Right renal cortex interstitium (tissue), 3 donors: ENCODE measurements around the gene ARHGAP31. TPM values are rescaled to one million over a fixed set of nuclear protein-coding genes. Genes with fewer than 3 reads are reported as not detected.
"Not testable (repeated sequence)": the region's sequence is repeated elsewhere in the genome, so short reads cannot be mapped to it uniquely, and the experiment has no call there.

ENCODE experiments used
- DNase-seq, 3 donors: peaks; one replicate each; pipeline ENCODE4 v3.0.0-alpha.2; 2013; ENCODE audit warnings: low read depth in 3 of 3, low spot score in 2 of 3
- polyA plus RNA-seq, 3 donors: library from polyadenylated mRNA; unstranded; fragments of 120-200 nt; gene quantifications; one replicate each; pipeline ENCODE4 v1.2.1, GENCODE V29; 2013; ENCODE audit not compliant: insufficient read length in 3 of 3

ARHGAP31 gene
- 10 to 100 TPM; 12.5 to 14.5 (median 14.3) TPM for polyA plus RNA-seq

DNA sequence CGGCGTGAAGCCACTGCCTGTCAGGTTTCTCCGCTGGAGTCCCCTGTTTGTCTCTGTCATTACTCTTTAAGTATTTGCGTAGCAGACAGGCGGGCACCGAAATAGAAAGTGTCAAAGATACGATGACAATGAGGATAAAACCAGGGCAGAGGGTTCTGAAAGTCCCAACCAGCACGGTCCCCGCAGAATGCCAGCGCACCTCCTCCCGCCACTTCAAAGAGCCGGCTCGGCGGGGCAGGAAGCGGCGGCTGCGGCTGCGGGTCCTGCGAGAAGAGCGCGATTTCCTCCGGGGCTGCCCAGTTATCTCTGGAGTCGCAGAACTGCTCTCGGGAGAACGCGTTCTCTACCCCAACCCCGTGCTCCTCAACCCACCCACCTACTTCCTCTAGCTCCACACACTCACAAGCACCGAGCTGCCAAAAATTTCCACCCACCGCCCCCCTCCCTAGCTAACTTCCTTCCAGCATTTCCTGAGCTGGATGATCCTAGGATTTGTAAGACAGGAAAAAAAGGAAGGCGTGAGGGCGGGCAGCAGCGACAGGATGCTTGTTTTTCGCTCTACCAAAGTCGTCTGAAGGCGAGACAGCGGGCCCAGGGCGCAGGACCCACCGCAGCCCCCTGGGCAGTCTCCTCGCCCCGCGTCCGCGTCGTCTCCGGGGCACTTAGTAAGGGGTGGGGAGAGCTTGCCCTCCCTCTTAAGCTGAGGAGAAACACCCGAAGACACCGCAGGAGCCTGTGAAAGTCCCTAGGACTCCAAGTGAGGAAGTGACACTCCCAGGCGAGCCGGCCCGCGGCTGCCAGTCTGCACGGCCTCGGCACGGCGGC is at the start of gene ARHGAP31:
ARHGAP31 (plus strand) TSS at position 513 of the 825 bp plus-strand sequence. CDS start 522 bp downstream, outside the sequence.
- peak in 2 of 3 donors; percentile 45 to 54 for DNase-seq

- DNase-seq = no peak
Measured at GRCh38 chr3:119245778-119246177, 48.4 kb upstream of the ARHGAP31 start.

- DNase-seq = no peak
Measured at GRCh38 chr3:119255214-119255613, 39.0 kb upstream of the ARHGAP31 start.

DNA sequence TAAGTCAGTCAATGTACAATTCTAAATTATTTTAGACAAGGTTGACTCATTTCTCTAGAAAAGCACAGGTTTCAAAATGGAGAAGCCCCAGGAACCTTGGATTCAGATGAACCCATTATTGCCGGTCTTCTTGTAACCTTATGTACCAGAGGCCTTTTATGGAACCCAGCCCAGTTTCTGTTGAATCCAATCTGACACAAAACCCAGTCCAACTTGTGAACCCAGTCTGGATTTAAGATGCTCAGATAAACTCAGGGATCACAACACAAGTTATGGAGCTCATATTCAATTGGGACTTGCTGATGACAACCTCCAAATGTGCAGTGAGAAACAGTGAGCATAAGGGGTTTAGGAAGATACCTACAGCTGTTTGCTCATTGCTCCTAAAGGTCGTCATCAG is 37.1 kb upstream of the ARHGAP31 start:
- no peak for DNase-seq

DNA sequence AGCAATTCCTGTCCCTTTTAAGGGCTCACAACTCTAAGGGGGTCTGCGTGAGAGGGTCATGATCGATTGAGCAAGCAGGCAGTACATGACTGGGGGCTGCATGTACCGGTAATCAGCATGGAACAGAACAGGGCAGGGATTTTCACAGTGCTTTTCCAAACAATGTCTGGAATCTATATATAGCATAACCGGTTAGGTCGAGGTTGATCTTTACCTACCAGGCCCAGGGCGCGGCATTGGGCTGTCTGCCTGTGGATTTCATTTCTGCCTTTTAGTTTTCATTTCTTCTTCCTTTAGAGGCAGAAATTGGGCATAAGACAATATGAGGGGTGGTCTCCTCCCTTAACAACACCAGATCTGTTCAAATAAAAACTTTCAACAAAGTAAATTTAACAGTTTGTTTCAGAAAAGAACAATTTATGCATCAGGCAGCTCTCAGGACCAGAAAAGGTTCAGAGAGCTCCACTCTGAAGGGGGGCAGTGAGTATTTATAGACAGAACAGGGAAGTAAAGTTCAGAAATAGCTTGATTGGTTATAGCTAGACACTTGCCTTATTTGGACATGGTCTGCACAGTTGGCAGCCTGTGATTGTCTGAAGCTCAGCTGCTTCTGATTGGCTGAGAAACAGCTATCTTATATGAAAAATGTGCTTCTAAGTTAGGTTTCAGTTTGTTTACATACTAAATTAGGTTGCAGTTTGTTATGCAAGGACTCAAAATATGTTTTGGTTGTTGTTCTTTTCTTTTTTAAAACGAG is 36.4 kb upstream of the ARHGAP31 start:
- no peak for DNase-seq

GRCh38 chr3:119258915-119259314 is 35.3 kb upstream of the ARHGAP31 start:
- no peak for DNase-seq

DNA sequence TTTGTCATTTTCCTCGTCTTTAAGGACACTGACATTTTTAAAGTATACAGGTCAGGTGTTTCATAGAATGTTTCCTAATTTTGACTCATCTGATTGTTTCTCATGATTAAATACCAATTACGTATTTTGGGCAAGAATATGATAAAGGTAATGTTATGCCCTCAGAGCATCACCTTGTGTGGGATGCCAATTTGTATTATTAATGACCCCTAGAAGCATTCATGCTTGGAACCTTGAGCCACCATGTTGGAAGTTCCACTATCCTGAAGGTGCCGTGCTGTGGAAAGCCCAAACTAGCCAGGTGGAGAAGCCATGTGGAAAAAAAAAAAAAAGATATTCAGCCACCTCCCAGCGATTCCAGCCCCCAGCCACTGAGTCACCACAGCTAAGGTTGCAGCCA is 34.4 kb upstream of the ARHGAP31 start:
- no peak for DNase-seq

- DNase-seq = no peak
Measured at GRCh38 chr3:119261055-119261454, 33.1 kb upstream of the ARHGAP31 start.

- not testable (repeated sequence) for DNase-seq
Measured at GRCh38 chr3:119270212-119270611, 24.0 kb upstream of the ARHGAP31 start.

DNA sequence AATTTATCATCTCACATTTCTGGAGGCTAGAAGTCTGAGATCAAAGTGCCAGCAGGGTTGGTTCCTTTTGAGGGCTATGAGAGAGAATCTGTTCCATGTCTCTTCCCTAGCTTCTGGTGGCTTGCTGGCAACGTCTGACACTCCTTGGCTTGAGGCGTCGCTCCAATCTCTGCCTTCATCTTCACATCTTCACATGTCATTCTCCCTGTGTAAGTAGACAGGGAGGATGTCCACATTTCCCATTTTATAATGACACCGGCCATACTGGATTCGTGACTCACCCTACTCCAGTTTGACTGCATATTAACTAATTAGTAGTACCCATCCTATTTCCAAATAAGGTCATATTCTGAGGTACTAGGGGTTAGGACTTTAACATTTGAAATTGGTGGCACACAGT is 17.5 kb upstream of the ARHGAP31 start:
- no peak for DNase-seq

- no peak for DNase-seq
Measured at GRCh38 chr3:119279101-119279554, 15.1 kb upstream of the ARHGAP31 start.

DNA sequence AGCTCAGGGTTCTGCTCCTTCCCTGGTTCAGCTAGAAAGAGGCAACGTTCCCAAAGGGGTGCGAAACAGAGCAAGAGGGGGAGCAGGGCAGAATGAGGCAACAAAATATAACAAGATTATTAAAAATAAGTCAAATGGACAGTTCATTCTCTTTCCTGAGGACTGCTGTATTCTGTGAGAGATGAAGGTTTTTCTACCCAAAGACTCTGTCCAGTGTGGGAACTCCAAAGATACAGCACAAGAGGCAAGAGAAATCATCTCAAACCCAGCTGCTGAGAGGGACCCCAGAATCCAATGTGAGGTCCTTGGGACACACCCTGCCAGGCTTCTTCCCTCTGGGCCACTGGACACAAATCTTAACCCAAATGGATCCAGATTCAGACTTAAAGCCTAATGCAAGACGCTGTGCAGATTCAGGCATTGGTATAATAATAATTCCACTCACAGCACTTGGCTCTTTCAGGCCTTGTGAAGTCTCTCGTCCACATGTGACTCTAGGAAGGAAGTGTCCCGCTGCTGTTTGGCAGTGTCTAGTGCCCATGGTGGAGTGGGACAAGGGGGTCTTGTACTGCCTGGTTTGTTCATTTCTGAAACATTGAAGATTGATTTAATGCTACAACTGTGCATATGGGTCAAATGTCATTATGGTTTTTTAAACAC is 14.5 kb upstream of the ARHGAP31 start:
- DNase-seq = no peak

- DNase-seq = no peak
Measured at GRCh38 chr3:119288669-119289403, 5.3 kb upstream of the ARHGAP31 start.

- no peak for DNase-seq
Measured at GRCh38 chr3:119289404-119289770, 4.8 kb upstream of the ARHGAP31 start.

- no peak for DNase-seq
Measured at GRCh38 chr3:119290613-119291012, 3.6 kb upstream of the ARHGAP31 start.

DNA sequence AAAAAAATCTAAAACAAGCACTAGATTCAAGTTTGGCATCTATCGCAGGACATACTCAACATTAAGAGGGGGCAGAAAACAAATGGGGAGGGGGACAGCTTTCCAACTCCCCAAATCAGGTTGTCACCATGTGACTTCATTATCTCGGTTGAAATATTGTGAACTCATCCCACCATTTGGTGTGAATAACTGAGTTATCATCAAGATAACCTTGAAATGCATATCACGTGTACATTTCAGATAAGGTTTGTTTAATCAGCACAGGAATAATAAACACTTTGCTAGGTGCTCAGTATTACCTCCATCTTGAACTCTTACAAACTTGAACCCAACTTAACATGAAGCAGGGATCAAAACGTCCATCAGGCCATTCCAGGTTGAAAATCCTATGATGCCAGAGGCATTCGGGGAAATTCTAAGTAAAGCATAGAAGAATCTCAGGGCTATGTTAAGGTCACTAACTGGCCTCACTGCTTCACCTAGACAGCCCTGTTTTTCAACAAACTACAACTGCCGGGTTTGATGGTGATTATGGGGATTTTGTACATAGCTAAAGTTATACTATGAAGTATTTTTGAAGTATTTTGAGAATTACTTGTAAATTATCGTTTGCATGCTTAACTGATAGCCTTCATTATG is 3.0 kb upstream of the ARHGAP31 start:
- DNase-seq = no peak

- no peak for DNase-seq
Measured at GRCh38 chr3:119292666-119293065, 1.5 kb upstream of the ARHGAP31 start.

DNA sequence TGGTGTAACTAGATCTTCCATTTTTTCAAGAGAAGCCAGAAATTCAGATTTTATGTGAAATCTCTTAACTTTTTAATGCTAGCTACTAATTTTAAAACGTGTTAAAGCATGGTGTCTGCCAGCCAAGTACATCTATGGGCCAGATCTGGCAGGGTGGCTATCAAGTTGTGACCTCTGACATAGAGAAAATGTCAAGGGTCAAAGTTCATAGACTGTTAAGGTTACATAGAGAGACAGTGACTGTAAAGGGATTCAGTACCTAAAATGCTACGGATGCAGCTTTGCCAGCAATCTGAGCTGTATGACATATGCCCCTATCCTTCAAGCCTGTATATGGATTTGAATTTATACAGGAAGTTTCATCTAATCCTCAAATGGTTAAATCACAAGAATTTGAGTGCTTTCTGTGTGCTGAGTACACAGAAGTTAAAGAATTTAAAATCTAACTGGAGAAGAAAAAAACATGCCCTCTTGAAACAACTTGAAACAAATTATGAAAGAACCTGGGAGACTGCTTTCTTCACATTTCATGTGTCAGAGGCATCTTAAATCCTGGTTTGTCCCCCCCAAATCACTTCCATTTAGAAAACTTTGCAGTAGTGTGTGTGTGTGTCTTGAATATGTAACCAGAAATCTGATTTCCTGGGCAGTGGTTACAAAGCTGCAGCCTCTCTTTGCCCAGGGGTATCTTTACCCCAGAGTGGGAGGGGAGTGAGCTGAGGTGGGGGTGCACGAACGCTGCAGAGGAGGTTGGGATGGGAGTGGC is 895 bp upstream of the ARHGAP31 start:
- no peak for DNase-seq
